ENCODE data around the gene ZMYND8.

ZMYND8 gene

DNA sequence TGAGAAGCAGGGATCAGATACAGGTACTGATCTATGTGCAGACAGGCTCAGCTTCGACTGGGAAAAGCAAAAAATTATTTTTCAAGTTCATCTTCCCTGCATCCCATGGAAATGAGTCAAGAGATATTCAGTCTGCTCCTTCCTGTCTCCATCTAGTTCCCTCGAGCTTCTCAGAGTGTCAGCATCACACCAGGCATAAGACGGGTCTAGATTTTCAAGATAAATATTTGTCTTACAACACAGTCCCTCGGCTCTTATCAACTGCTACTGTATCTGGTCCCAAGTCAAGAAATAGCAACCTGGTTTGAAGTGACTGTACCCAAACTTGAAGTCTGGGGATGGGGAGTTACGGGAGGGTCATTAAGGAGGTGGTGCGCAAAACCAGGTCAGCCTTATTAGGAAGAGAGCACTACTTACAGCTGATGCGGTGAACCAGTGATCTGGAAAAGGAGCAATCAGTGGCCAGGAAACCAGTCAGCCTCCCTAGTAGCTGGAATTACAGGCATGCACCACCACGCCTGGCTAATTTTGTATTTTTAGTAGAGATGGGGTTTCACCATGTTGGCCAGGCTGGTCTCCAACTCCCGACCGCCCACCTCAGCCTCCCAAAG is 29.7 kb downstream of the ZMYND8 start:
- ChIA-PET CTCF (interaction anchor here (0.9 to 6.8 kb wide), 4 partner anchors 9 to 57 kb away, joined by 3 to 37 read pairs (median 4); partner anchors contain the start of gene ZMYND8), POLR2A (no interaction called here)
- no peak for DNase-seq (ENCODE audit: extremely low spot score)
- TF ChIP-seq, protein P1, sequence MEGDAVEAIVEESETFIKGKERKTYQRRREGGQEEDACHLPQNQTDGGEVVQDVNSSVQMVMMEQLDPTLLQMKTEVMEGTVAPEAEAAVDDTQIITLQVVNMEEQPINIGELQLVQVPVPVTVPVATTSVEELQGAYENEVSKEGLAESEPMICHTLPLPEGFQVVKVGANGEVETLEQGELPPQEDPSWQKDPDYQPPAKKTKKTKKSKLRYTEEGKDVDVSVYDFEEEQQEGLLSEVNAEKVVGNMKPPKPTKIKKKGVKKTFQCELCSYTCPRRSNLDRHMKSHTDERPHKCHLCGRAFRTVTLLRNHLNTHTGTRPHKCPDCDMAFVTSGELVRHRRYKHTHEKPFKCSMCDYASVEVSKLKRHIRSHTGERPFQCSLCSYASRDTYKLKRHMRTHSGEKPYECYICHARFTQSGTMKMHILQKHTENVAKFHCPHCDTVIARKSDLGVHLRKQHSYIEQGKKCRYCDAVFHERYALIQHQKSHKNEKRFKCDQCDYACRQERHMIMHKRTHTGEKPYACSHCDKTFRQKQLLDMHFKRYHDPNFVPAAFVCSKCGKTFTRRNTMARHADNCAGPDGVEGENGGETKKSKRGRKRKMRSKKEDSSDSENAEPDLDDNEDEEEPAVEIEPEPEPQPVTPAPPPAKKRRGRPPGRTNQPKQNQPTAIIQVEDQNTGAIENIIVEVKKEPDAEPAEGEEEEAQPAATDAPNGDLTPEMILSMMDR (IDR thresholded peaks at IDR 0.05; ENCODE audit: control extremely low read depth, extremely low read depth, low read depth, missing control alignments): no peak

DNA sequence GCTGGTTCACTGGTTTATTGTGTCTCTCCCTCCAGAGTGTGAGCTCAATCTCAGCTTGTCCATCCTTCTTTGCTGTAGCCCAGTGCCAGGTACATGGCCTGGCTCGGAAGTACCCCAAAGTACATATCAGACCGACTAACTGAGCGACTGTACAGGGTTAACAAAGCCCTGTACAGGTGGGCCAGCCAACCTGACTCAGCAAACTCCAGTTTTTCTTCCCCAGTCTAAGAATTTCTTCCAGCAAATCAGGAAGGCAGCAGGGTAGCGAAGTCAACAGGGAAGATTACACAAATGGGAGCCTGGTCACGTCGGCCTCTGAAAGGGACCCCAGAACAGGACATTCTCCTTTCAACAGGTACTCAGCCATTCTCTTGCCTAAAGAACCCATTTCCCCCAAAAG is 31.3 kb downstream of the ZMYND8 start:
- POLR2A ChIA-PET: no interaction called here
- no peak for DNase-seq (ENCODE audit: extremely low spot score)
- TF ChIP-seq, protein P1 (IDR thresholded peaks at IDR 0.05; ENCODE audit: control extremely low read depth, extremely low read depth, low read depth, missing control alignments): no peak
- CTCF ChIA-PET: interaction anchor here (1.3 to 6.8 kb wide), 2 partner anchors 22 to 58 kb away, joined by 3 to 37 read pairs; no protein-coding TSS in a partner anchor

DNA sequence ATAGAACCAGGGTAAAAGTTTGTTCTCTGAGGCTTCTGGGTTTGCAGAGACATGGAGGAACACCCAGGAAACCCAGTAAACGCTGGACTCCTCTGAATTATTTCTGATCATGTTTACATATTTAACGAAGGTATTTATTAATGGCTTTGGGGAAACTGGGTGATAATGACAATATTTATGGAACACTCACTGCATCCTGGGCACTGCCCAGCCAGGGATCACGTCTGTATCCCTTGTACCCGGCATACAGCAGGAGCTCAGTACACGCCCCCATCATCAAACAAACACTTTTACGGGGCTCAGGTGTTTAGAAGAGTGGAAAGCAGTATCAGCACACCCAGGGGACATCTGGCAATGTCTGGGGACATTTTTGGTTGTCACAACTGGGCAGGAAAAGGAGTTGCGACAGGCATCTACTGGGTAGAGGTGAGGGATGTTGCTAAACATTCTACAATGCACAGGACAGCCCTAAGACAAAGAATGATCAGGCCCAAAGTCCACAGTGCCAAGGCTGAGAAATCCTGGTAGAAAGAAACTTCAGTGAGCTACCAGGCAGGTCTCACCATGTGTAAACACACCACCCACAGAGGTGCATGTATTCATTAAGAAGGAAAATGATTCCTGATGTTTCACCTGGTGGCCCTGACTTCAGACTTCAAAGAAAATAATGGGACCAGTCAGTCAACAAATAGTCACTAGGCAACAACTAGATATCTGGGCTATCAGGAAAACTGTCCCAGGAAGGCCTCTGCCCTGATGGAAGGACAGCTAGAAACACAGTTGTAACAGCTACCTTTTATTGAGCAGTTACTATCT is 35.3 kb downstream of the ZMYND8 start:
- TF ChIP-seq, protein P1 (IDR thresholded peaks at IDR 0.05; ENCODE audit: control extremely low read depth, extremely low read depth, low read depth, missing control alignments): no peak
- ChIA-PET CTCF (interaction anchor here (1.0 to 1.5 kb wide), 2 partner anchors 58 to 63 kb away, joined by 3 to 4 read pairs; no protein-coding TSS in a partner anchor), POLR2A (no interaction called here)
- no peak for DNase-seq (ENCODE audit: extremely low spot score)

DNA sequence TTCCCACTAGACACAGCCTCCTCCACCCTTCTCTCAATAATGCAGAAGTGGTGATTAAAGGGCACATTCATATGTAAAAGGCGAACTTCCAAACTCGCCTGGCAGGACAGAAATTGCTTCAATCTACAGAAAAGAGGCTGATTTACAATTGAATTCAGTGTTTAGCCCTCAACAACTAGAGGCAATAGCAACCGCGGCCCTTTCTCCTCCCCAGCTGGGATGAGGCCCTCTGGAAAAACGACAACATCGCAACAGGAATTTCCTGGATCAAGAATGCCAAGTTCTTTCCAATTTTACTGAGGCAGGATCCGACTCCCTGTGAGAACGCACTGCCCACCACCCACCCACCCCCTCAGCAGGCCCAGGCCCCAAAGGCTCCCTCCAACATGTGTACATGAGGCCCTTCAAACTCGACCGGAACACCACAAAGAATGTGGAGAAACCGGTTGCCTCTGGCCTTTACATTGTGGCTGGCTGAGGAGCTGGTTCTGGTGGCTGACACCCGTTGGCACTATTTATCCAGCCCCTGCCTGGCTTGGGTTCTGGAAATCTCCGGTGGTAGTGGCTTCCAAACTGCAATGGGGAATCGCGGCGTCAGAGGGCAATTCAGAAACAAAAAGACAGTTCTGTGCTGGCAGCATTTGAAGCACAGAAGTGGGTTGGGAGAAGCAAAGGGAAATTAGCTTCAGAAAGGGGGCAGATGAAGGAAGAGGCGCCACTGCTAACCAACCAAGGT is 36.8 kb downstream of the ZMYND8 start:
- ChIA-PET POLR2A (no interaction called here), CTCF (interaction anchor here (0.8 kb wide), 1 partner anchor 46 kb away, joined by 4 read pairs; no protein-coding TSS in a partner anchor)

DNA sequence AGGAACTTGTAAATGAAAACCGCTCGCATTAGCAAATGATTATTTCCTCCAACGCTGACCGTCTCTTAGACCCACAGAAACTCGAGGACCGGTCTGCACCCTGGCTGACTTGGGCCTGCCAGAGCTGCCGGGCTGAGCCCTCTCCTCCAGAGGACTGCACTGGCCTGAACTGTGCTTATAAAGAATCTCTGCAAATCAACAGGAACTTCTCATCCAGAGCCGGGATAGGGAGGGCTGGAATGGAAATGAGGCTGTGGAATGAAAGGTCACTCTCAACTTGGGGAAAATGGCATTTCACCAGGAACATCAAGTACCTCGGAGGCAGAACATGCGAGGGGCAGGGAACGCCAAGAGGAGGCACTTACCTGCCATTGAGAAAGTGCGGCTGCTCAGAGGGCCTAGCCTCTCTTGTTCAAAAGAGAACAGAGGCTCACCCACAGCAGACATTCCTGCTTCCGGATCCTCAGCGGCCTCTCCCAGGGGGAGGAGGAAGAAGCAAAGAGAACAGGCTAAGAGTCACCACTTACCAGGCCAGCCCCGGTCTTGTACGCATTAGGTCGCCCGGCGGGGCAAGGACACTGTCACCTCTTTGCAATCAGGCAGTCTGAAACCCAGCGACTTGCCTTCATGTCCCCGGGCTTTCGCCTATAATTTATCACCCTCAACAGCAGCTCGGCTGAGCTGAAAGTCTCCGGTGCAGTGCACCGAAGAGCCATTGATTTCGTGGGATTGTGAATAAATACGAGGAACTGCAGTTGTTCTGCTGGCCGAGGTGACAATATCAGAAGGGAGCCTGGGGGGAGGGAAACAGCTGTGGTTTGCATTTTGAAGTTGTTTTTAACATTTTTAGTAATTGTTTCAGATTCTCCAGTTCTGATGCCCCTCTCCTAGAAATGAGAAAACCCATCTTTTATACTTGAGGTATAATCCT is 37.6 kb downstream of the ZMYND8 start:
- POLR2A ChIA-PET: no interaction called here
- no peak for DNase-seq (ENCODE audit: extremely low spot score)
- CTCF ChIA-PET: interaction anchor here (0.8 to 3.2 kb wide), 2 partner anchors 46 to 65 kb away, joined by 4 to 14 read pairs; no protein-coding TSS in a partner anchor
- TF ChIP-seq, protein P1 (IDR thresholded peaks at IDR 0.05; ENCODE audit: control extremely low read depth, extremely low read depth, low read depth, missing control alignments): no peak

More for the DNA sequence above, 36.8 kb downstream of the ZMYND8 start:
- TF ChIP-seq, protein P1 (IDR thresholded peaks at IDR 0.05; ENCODE audit: control extremely low read depth, extremely low read depth, low read depth, missing control alignments): no peak
- no peak for DNase-seq (ENCODE audit: extremely low spot score)
